ENCODE data around the gene TBC1D14.
"Not testable (repeated sequence)": the region's sequence is repeated elsewhere in the genome, so short reads cannot be mapped to it uniquely, and the experiment has no call there.

The TBC1D14 gene

DNA sequence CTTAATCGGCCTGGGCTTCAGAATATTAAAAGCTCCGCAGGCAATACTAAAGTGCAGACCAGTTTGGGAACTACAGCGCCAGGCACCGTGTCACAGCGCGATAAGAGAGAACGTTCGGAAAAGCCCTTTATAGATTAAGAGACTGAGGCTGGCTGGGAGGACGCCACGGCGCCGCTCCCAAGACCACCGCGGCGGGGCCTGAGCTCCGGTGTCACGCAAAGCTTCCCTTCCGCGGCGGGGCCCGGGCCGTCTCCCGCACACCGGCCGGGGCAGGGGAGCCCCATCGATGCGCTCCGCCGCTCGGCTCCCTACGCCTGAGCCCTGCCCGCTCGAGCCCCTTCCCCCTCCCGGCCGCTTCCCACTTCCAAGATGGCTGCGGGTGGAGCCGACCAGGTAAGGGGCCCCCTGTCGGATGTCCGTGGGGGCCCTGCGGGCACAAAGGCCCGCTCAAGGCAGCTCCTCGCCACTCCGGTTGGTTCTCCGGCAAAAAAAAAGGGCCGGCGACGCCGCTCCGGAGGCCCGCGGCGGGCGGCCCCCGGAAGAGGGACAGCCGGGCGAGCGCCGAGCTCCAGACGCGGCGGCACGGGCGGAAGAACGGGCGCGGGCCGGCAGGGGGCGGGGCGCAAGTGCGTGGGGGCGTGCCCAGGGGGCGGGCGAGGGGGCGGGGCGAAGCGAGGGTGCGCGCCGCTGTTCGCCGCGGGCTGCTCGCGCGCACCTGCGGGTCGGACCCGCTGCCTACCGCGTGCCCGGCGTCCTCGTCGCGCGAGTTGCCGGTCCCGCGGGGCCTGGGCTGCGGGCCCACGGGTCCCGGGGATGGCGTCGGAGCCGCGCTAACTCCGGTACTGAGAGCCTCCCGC is at the start of gene TBC1D14:
Gene TBC1D14, plus strand, starts transcription at position 714 of the 857 bp plus-strand sequence. CDS start 13,564 bp downstream, outside the sequence.
- DNase-seq, result peak; percentile 95

- no peak for DNase-seq
These were observed 41.2 kb upstream of the TBC1D14 start for GRCh38 chr4:6868386-6868785.

- no peak for DNase-seq
These were observed 39.7 kb upstream of the TBC1D14 start for GRCh38 chr4:6869944-6870343.

DNA sequence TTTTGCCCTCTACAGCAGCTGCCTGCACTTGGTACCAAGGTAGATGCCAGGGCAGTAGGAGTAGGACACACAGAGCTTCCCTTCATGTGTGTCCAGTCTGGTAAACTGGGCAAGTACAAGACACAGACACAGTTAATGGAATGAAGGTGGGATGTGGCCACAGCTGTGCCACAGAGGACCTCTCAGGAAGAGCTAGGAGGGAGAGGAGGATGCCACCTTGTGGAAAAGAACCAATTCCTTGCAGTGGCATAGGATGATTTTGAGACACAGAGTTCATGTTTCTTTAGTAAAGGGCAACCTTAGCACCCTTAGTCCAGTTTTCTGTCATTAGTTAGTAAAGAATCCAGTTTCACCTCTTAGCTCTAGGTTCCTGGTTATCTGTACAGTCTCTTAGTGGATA is 36.3 kb upstream of the TBC1D14 start:
- no peak for DNase-seq

DNA sequence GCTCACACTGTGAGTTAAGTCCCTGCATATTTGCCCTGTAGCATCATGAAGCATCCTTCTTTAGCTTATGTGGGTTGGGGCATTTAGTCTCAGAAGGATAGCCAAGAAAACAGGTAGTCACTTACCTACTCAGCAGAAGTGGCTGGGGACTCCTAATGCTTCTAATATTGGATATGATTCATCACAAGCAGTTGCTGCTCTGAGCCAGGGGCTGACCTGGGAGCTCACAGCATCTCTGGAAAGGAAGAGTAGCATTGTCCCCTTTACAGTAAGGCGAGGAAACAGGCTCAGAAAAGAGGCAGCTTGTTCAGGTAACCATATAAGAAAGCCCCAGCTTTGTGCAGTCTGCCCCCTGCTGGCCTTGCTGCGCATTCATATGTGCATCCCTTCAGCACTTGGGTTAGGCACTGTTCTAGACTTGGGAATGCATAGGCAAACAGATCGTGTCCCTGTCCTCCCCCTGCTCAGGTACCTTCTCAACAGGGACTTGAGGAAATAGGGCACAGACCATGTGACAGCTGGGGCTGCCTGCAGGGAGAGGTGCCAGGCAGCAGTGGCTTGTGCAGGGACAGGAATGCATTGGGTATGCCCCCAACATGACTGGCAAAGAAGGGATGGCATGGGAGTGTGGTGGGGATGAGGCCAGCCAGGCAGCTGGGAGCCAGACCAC is 35.7 kb upstream of the TBC1D14 start:
- DNase-seq, result peak; percentile 90

DNA sequence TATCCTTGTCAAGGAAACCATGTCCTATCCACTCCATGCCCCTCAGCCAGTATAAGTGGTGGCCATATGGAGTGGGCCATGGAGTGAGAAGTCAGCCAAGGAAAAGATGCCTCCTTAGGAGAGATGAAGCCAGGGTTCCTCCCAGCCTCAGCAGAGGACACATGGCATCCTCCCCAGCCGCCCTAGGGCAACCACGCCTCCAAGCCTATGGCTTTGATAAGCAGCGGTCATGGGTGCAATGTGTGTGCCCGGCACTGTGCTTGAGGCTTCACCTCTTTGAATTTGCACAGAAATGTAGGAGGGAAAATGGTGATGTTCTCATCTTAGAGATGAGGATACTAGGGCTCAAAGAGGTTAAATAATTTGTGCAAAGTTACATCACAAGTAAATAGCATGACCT is 34.6 kb upstream of the TBC1D14 start:
- no peak for DNase-seq

- DNase-seq, result no peak
These were observed 34.2 kb upstream of the TBC1D14 start for GRCh38 chr4:6875431-6875831.

DNA sequence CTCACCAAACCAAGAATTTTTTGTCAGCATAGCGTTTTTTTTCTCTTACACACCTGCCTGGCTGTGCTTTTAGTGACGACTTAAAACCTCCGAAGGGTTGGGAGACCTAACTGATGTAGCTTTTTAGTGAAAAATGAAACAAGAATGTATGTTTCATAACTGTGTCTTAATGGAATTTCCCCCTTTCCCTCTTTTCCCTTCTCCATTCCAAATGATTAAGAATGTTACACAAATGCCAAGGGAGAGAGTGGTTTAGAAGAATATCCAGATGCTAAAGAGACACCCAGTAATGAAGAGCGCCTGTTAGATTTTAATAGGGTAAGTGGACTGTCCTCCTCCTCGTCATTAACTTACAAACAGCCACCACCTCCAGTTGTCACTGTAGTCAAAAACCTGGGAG is 33.2 kb upstream of the TBC1D14 start:
- no peak for DNase-seq

DNA sequence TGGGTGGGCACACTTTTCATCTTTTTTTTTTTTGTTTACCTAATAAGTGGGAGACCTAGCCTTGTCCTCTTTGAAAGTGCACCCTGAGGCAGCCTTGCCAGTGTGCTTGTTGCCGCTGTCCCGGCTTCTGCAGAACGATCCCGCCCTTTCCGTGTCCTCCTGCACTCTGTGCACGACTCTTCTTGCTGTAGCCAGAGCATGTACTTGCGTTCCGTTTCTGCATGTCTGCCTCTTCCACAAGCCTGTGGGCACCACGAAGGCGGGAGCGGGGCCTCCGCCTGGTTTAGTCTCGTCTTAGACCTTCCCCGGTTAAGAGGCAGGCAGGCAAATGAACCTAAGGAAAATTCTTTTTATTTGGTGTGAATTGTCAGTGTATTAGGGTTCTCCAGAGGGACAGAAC is 32.6 kb upstream of the TBC1D14 start:
- no peak for DNase-seq

GRCh38 chr4:6878451-6879059 is 31.1 kb upstream of the TBC1D14 start:
- no peak for DNase-seq

DNA sequence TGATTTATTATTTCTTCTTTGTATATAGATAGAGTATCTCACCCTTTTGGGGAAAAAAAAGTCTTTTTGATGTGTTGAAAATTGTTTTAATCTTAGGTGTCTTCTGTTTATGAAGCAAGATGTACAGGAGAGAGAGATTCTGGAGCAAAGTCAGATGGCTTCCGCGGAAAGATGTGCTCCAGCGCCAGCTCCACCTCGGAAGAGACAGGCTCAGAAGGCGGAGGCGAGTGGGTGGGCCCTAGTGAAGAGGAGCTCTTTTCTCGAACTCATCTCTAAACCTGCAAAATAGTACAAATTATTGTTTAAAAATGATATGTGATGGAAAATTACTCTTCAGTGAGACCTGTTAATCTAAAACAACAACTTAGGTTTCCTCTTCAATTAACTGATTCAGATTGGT is 28.9 kb upstream of the TBC1D14 start:
- DNase-seq, result no peak

DNA sequence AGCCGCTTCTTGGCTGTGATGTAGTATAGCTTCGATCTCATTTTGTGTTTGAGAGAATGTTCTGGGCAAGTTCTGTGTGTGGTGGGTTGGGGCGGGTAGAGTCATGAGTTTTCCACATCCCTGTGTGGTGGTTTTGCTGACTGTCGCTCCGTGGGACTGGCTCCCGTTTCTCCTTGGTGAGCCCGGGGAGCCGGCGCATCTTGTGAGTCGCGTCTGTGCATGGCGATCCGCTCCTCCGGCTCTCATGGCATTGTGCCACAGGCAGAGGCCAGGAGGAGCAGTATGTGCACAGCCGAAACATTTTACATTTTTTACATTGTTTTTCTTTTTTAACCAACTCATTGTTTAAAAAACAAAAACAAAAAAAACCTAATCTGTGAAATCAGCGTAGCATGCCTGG is 27.7 kb upstream of the TBC1D14 start:
- no peak for DNase-seq

DNA sequence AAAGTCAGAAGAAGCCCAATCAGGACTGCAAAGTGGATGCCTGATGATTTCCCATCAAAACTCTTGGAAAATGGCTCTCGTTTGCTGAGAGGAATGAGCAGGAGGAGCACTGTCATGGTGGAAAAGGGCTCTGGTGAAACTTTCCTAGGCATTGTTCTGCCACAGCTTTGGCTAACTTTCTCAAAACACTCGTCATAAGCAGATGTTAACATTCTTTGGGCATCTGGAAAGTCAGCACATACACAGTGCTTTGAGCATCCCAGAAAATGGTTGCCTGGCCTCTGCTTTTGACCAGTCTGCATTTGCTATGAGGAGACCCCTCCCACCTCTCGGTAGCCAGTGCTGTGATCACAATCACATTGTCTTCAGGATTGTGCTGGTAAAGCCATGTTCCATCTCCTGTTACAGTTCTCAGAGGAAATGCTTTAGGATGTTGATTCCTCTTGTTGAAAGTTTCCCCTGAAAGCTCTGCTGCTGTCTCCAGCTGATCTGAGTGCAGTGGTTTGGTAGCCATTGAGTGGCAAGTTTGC is 25.2 kb upstream of the TBC1D14 start:
- DNase-seq, result no peak

DNA sequence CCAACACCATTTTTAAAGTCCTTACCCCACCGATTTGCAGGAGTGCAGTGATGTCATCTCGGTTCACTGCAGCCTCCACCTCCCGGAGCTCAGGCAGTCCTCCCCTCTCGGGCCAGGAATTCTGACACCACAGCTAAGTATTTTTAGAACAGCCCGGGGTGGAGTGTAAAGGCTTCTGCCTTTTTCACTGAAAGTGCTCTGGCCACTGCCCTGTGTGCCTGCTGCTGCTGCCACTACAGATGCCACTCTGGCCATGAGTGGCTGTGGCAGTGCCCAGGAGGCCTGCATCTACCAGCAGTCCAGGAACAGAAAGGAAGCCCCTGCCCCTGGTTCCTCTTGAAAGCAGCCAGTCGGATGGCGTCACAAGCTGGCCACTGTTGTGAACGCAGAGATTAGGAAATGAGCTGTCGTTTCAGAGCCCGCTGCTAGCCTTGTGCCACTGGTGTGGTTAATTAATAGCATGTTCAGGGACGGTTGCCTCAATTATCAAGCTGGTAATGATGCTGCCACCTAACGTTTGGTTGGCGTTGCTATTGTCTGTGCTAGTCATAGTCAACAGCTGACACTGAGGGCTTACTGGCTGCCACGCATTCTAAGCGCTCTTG is 23.6 kb upstream of the TBC1D14 start:
- no peak for DNase-seq

DNA sequence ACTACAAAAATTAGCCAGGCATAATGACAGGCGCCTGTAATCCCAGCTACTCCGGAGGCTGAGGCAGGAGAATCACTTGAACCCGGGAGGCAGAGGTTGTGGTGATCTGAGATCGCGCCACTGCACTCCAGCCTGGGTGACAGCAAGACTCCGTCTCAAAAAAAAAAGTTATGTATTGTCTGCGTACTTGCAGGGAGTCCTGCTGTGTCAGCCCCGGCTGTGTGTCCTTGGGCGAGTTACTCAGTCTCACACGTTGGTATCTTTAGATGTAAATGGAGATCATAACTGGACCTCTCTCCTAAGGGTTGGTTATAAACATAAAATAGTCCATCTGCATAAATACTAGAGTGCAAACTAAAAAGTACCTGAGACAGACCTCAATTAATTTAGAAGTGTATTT is 22.7 kb upstream of the TBC1D14 start:
- no peak for DNase-seq

GRCh38 chr4:6887591-6888371 is 21.8 kb upstream of the TBC1D14 start:
- no peak for DNase-seq

- DNase-seq, result no peak
These were observed 21.0 kb upstream of the TBC1D14 start for GRCh38 chr4:6888506-6889071.

- DNase-seq, result no peak
These were observed 20.4 kb upstream of the TBC1D14 start for GRCh38 chr4:6889101-6889735.

DNA sequence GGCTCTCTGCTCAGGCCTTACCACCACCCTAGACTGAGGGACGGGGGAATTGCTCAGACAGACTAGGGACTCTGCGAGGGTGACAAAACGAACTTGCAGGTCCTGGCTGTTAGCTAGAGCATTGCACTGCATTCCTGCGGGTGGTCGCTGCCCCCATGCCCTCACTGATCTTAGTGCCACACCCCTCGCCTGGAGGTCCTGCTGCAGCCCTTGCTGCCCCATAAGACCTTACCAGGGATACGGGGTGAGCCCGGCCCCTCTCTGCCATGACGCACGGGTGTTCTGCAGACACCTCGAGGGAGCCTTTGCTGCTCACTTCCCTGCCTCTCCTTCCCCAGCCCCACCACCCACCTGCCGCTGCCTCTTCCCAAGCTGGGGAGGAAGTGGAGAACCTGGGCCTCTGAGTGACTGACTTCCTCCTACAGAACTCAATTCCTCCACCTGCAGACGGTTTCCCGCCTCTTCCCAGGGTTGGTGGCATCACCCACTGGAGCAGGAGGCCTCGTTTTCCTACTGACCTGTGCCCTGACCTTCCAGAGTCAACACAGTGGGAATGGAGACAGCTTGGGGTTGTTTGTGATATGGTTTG is 19.8 kb upstream of the TBC1D14 start:
- no peak for DNase-seq

GRCh38 chr4:6890358-6890757 is 19.3 kb upstream of the TBC1D14 start:
- DNase-seq, result no peak

DNA sequence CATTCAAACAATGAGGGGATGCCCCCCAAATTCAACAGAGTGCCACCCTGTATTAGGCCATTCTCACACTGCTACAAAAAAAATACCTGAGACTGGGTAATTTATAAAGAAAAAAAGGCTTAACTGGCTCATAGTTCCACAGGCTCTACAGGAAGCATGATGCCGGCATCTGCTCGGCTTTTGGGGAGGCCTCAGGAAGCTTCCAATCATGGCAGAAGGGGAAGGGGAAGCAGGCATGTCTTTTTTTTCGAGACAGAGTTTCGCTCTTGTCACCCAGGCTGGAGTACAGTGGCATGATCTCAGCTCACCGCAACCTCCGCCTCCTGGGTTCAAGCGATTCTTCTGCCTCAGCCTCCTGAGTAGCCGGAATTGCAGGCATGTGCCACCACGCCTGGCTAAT is 18.7 kb upstream of the TBC1D14 start:
- DNase-seq, result not testable (repeated sequence)

All from activated CD8-positive, alpha-beta memory T cell treated with anti-CD3 and anti-CD28 coated beads for 24 hours (primary cell).